Activated T-cell treated with anti-CD3 and anti-CD28 coated beads, Interleukin-2, amount 50 U/mL, for 1 hour (primary cell): ENCODE data around the gene GNAI2.

Experiments
- DNase-seq: peaks from one replicate; pipeline ENCODE4 v3.0.0-alpha.2; 2020

GNAI2 gene

GRCh38 chr3:50286322-50287227 is 50.6 kb downstream of the GNAI2 start:
- no peak for DNase-seq

- no peak for DNase-seq
Measured at GRCh38 chr3:50287262-50287661, 51.3 kb downstream of the GNAI2 start.

GRCh38 chr3:50288387-50289007 is 52.5 kb downstream of the GNAI2 start:
- DNase-seq = no peak

GRCh38 chr3:50289130-50289529 is 53.1 kb downstream of the GNAI2 start:
- DNase-seq = no peak

GRCh38 chr3:50290161-50290641 is 54.2 kb downstream of the GNAI2 start:
- DNase-seq = no peak

- peak; percentile 92 for DNase-seq
Measured at GRCh38 chr3:50292159-50293078, 56.4 kb downstream of the GNAI2 start, which contains the start of gene IFRD2. IFRD2 (minus strand) TSS chr3:50292429; CDS start chr3:50292274, 155 bp downstream.

GRCh38 chr3:50293079-50293801 is 57.2 kb downstream of the GNAI2 start:
- no peak for DNase-seq

- no peak for DNase-seq
Measured at GRCh38 chr3:50294089-50294488, 58.1 kb downstream of the GNAI2 start.

- DNase-seq = no peak
Measured at GRCh38 chr3:50294492-50295403, 58.7 kb downstream of the GNAI2 start.

- DNase-seq = no peak
Measured at GRCh38 chr3:50295553-50296431, 59.8 kb downstream of the GNAI2 start.

- no peak for DNase-seq
Measured at GRCh38 chr3:50296721-50297383, 60.8 kb downstream of the GNAI2 start.

- no peak for DNase-seq
Measured at GRCh38 chr3:50297384-50297775, 61.4 kb downstream of the GNAI2 start.

- DNase-seq = no peak
Measured at GRCh38 chr3:50297896-50298725, 62.1 kb downstream of the GNAI2 start.

GRCh38 chr3:50298836-50299637 is 63.0 kb downstream of the GNAI2 start, which contains the start of the genes HYAL3 and NAA80:
HYAL3 (minus strand) TSS chr3:50299405; CDS start chr3:50295602, 3,803 bp downstream.
NAA80 (minus strand) TSS chr3:50299405; CDS start chr3:50297463, 1,942 bp downstream.
- peak; percentile 99 for DNase-seq

- no peak for DNase-seq
Measured at GRCh38 chr3:50299638-50299928, 63.6 kb downstream of the GNAI2 start.

- DNase-seq = no peak
Measured at GRCh38 chr3:50299929-50300680, 64.1 kb downstream of the GNAI2 start.
